ENCODE measurements around the gene FGF11. TPM values are rescaled to one million over a fixed set of nuclear protein-coding genes. Genes with fewer than 3 reads are reported as not detected.

Gene FGF11
- total and polyA plus RNA-seq, 2 of the 4 experiments (the other 2 are of a cell fraction), result 0.18 to 1.1 TPM

DNA sequence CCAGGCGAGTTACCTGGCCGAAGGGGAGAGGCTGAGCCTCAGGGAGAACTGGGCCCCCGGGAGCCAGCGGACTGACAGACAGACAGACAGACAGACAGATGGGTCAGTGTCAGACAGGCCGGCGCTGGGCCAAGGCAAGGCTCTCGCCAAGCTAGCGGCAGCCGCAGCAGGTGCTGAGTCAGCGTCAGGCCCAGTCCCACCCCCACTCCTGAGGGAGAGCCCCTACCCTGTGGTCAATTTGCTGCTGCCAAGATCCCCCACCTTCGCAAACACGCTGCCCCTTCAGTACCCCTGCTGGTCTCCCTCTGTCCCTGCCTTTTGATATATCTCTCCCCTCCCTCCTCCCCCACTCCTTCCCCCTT is 1.5 kb downstream of the FGF11 start:
- intact Hi-C loops (cut with micrococcal nuclease), result no loop called here
- dilution Hi-C loops (cut with HindIII; ENCODE audit: low sequenced_read_pairs, unreplicated experiment), result no loop called here

More for the DNA sequence above, 1.5 kb downstream of the FGF11 start:
- ATAC-seq (ENCODE audit: low read depth) (no peak), DNase-seq (no peak)
- H3K4me2 ChIP-seq (ENCODE audit: low read depth, low read length), result peak overlapping the region; percentile 80; the same call in 1 of the 2 replicates
- TF ChIP-seq NFE2L2 (IDR thresholded peaks at IDR 0.05; ENCODE audit: low read depth, low read length) (peak; percentile 7; the same call in 1 of the 2 replicates), MAFK (IDR thresholded peaks at IDR 0.05; ENCODE audit: low read depth, low read length) (peak; percentile 88), CHD1 (IDR thresholded peaks at IDR 0.05; ENCODE audit: low read depth, low read length) (no peak)
- ChIA-PET POLR2A (ENCODE audit: unreplicated experiment) (interaction anchor here (0.6 kb wide), 3 partner anchors 28 to 934 kb away, joined by 3 to 8 read pairs (median 7); no protein-coding TSS in a partner anchor), CTCF (no interaction called here)
- 0 out of 3 replicates have a peak overlapping the region, but pooled peaks have one; percentile 23 for H2BK15ac ChIP-seq (ENCODE audit: low read depth, low read length)
- peak overlapping the region; percentile 68; the same call in 1 of the 2 replicates for H2AK5ac ChIP-seq (ENCODE audit: low read depth, low read length)
- no peak overlapping the region for H3K14ac ChIP-seq (replicated peaks; ENCODE audit: low read depth, low read length)
- H3K56ac ChIP-seq (ENCODE audit: extremely low read depth, insufficient read depth, low read length), result no peak overlapping the region
- peaks cover 36% of the 10 kb centered on the region for H3K27me3 ChIP-seq (ENCODE audit: control insufficient read depth, insufficient read depth, low read length)
- no peaks in the 10 kb centered on the region for H3K36me3 ChIP-seq (ENCODE audit: control insufficient read depth, insufficient read depth, low read length)
- no peak overlapping the region for H2BK120ac ChIP-seq (ENCODE audit: low read depth, low read length)
- no peak overlapping the region for H3K27ac ChIP-seq (ENCODE audit: insufficient read depth, low read length)
- 0 out of 2 replicates have a peak, but pooled peaks cover 8% of the 10 kb centered on the region for H3K9me1 ChIP-seq (ENCODE audit: insufficient read depth, low read length)
- H3K4ac ChIP-seq (ENCODE audit: low read depth, low read length), result peak overlapping the region; percentile 51; the same call in 1 of the 2 replicates
- no TSS peak for BruUV-seq (replicated peaks)
- peak overlapping the region; percentile 67 to 94; a peak in 2 of 4 replicates for H4K8ac ChIP-seq (ENCODE audit: low read depth in 2 of 2, low read length in 2 of 2)
- peak overlapping the region; percentile 84 for H2AFZ ChIP-seq (replicated peaks; ENCODE audit: low read length, poor library complexity)
- H3K9ac ChIP-seq (ENCODE audit: low read depth, low read length), result peak overlapping the region; percentile 67; the same call in 1 of the 2 replicates
- H3K4me1 ChIP-seq (ENCODE audit: control insufficient read depth, insufficient read depth, low read length), result peaks cover 22% of the 10 kb centered on the region
- H3K4me3 ChIP-seq (ENCODE audit: insufficient read depth, low read depth, low read length), result no peak overlapping the region
- H3K18ac ChIP-seq (ENCODE audit: low read depth, low read length), result no peak overlapping the region
- in situ Hi-C loops (cut with MboI; ENCODE audit: low sequenced_read_pairs), result no loop called here
- peaks cover 3% of the 10 kb centered on the region; the same call in 1 of the 2 replicates for H4K20me1 ChIP-seq (ENCODE audit: insufficient read depth, low read length)
- no peak overlapping the region for H3K23ac ChIP-seq (ENCODE audit: low read depth, low read length)
- H3K9me3 ChIP-seq (ENCODE audit: control insufficient read depth, insufficient read depth, low read length), result no peaks in the 10 kb centered on the region
- H2AK9ac ChIP-seq (replicated peaks; ENCODE audit: low read depth, low read length, poor library complexity), result peak overlapping the region; percentile 93
- peaks cover 0 to 2% of the 10 kb centered on the region in 2 experiments; a peak in 1 of 4 replicates for H3K79me1 ChIP-seq (ENCODE audit: low read depth in 1 of 2, low read length in 2 of 2)
- peak overlapping the region; percentile 74; the same call in 1 of the 2 replicates for H4K91ac ChIP-seq (ENCODE audit: insufficient read depth, low read depth, low read length)
- WGBS, 2 experiments (ENCODE audit: extremely low coverage in 2 of 2, insufficient read length in 1 of 2), result 5% methylated on average over 3 of the region's 12 CpGs; no CpG with 5 or more reads in 1 of the 2 experiments
- H2BK20ac ChIP-seq (ENCODE audit: low read depth, low read length), result no peak overlapping the region
- peak overlapping the region; percentile 97; the same call in 1 of the 2 replicates for H4K5ac ChIP-seq (ENCODE audit: low read depth, low read length)
- H2BK5ac ChIP-seq (ENCODE audit: low read depth, low read length, poor library complexity, severe bottlenecking), result no peak overlapping the region
